K562 (cell line): ENCODE data around the gene C2CD2.

Experiments
- CTCF ChIP-seq, 3 experiments: IDR thresholded peaks in 2 of 3; conservative IDR thresholded peaks in 1 of 3; 2 replicates each; pipeline ENCODE4 v1.5.1; 2011 to 2012; ENCODE audit warnings: low read length in 3 of 3, mild to moderate bottlenecking in 3 of 3, control low read depth in 2 of 3, improper control_type of control experiment in 1 of 3, inconsistent platforms in 1 of 3, low read depth in 1 of 3, mixed read lengths in 1 of 3, moderate library complexity in 1 of 3; ENCODE audit not compliant: insufficient read depth in 2 of 3
- DACH1 ChIP-seq: fragments of 450-650 bp; IDR thresholded peaks from 2 replicates; pipeline ENCODE4 v1.6.1; 2018; ENCODE audit not compliant: partially characterized antibody
- PKNOX1 ChIP-seq: fragments of 450-650 bp; IDR thresholded peaks from 2 replicates; pipeline ENCODE4 v1.6.1; 2016
- POLR2AphosphoS2 ChIP-seq: IDR thresholded peaks from 2 replicates; pipeline ENCODE4 v1.6.1; 2012; ENCODE audit warnings: low read length, improper control_type of control experiment
- POLR2AphosphoS5 ChIP-seq: IDR thresholded peaks from 2 replicates; pipeline ENCODE4 v1.6.1; 2011; ENCODE audit warnings: mild to moderate bottlenecking, low read depth, low read length, moderate library complexity; ENCODE audit not compliant: control insufficient read depth, insufficient read depth
- RAD21 ChIP-seq, 2 experiments: fragments of 250-450 bp in 1 of 2; fragments of 450-650 bp in 1 of 2; sonication (Bioruptor Pico) in 1 of 2; formaldehyde crosslinking in 1 of 2; IDR thresholded peaks in 1 of 2; conservative IDR thresholded peaks in 1 of 2; 2 replicates each; pipeline versions ENCODE4 v1.4.0 to v1.8.0; 2020 to 2022; ENCODE audit warnings: mild to moderate bottlenecking in 2 of 2, moderate library complexity in 1 of 2
- RBM15 ChIP-seq: fragments of 200-400 bp; formaldehyde crosslinking; IDR thresholded peaks from 2 replicates; pipeline ENCODE4 v1.6.1; 2018; ENCODE audit warnings: mild to moderate bottlenecking, low read length, moderate library complexity; ENCODE audit not compliant: insufficient read depth
- RBM39 ChIP-seq: fragments of 200-400 bp; formaldehyde crosslinking; optimal IDR thresholded peaks from 2 replicates; pipeline ENCODE3; 2018; ENCODE audit warnings: low read depth, low read length
- REST ChIP-seq, 2 experiments: fragments of 450-650 bp; formaldehyde crosslinking in 1 of 2; IDR thresholded peaks; 2 replicates each; pipeline versions ENCODE4 v1.4.0 to v1.6.1; 2014 to 2020; ENCODE audit warnings: mild to moderate bottlenecking in 2 of 2, borderline replicate concordance in 1 of 2, low read depth in 1 of 2
- TAF1 ChIP-seq: IDR thresholded peaks from 2 replicates; pipeline ENCODE4 v1.6.1; 2011; ENCODE audit warnings: mild to moderate bottlenecking, low read length, moderate library complexity; ENCODE audit not compliant: insufficient read depth, control insufficient read depth, severe bottlenecking; ENCODE audit errors: extremely low read depth
- THRA ChIP-seq: fragments of 450-650 bp; IDR thresholded peaks from 2 replicates; pipeline ENCODE4 v1.6.1; 2017; ENCODE audit warnings: mild to moderate bottlenecking, moderate library complexity
- ZNF584 ChIP-seq: fragments of 200-800 bp; sonication (Bioruptor generic); IDR thresholded peaks from 2 replicates; pipeline ENCODE4 v1.6.1; 2016; ENCODE audit warnings: low read depth, mild to moderate bottlenecking, missing genetic modification characterization, missing compliant biosample characterization
- TF ChIP-seq, protein P1 (sequence below): fragments of 250-450 bp; sonication (Bioruptor Pico); IDR thresholded peaks from 2 replicates; pipeline ENCODE4 v1.8.0; 2021; ENCODE audit warnings: moderate library complexity, mild to moderate bottlenecking, inconsistent platforms

DNA sequence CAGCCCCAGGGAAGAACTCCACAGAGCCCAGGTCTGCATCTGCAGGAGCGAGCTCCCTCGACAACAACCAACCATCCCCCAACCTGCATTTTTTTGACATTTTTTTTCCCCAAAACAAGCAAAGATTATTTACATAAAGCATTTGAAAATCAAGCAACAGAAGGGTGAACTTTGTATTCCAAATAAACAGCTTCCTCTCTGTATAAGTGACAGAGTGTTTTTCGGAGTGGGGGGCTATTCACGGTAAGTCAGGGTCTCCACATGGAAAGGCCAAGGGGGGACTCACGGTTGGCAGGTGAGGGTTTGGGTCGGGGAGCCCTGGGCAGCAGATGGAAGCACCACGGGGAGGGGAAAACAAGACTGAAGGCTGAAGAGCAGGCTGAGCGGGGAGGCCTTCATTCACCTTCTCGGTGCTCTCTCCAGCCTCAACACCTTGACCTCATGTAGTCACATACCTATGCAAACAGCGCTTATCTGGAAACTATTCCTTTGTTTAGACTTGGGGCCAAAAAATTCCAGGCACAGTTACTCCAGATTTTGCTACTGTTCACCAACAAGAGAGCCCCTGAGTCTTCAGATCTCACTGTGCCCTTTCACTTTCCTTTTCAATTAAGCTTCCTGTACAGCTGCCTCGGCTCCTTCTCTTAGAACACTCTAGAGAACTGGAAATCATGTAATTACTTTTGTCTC is 27.6 kb downstream of the C2CD2 start:
- TF ChIP-seq THRA (no peak), TAF1 (no peak), CTCF (IDR thresholded peaks at IDR 0.05 in 2 of 3, conservative IDR thresholded peaks at IDR 0.05 in 1 of 3; ENCODE audit: insufficient read depth in 2 of 3, low read depth in 1 of 3, low read length in 3 of 3) (no peak), ZNF584 (no peak), PKNOX1 (no peak), RAD21 (CRISPR knock-in tag; conservative IDR thresholded peaks at IDR 0.05 in 1 of 2, IDR thresholded peaks at IDR 0.05 in 1 of 2) (no peak), POLR2AphosphoS5 (no peak), RBM15 (no peak), REST (IDR thresholded peaks at IDR 0.05; ENCODE audit: borderline replicate concordance) (no peak), REST (CRISPR knock-in tag; IDR thresholded peaks at IDR 0.05; ENCODE audit: low read depth) (no peak), RBM39 (no peak), POLR2AphosphoS2 (no peak), DACH1 (no peak)
- TF ChIP-seq, protein P1, sequence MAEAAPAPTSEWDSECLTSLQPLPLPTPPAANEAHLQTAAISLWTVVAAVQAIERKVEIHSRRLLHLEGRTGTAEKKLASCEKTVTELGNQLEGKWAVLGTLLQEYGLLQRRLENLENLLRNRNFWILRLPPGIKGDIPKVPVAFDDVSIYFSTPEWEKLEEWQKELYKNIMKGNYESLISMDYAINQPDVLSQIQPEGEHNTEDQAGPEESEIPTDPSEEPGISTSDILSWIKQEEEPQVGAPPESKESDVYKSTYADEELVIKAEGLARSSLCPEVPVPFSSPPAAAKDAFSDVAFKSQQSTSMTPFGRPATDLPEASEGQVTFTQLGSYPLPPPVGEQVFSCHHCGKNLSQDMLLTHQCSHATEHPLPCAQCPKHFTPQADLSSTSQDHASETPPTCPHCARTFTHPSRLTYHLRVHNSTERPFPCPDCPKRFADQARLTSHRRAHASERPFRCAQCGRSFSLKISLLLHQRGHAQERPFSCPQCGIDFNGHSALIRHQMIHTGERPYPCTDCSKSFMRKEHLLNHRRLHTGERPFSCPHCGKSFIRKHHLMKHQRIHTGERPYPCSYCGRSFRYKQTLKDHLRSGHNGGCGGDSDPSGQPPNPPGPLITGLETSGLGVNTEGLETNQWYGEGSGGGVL, result no peak
